GM20000 (cell line): ENCODE data around the gene SYT7.

Experiments
- DNase-seq: peaks from one replicate; pipeline ENCODE4 v3.0.0; 2012; ENCODE audit warnings: low spot score
- TF ChIP-seq, protein P1 (sequence below): IDR thresholded peaks from 2 replicates; pipeline ENCODE4 v1.5.1; 2012; ENCODE audit warnings: mild to moderate bottlenecking, control low read depth; ENCODE audit errors: extremely low read depth, missing control alignments

The SYT7 gene

DNA sequence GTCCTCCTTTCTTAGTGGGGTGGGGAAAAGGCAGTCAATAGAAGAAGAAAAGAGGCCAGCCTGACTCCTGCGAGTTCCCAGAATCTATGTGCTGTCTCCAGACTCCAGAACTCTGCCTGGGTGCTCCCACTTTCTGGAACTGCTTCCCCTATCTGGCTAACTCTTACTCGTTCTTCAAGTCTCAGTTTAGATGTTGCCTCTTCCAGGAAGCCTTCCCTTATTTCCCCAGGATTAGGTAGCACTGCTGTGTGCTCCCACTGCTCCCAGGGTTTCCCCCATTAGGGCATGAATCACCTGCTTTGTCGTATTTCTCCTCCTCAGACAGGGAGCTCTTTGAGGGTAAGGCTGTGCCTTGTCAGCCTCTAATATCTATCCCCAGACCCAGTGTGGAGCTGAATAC lies 17.5 kb upstream of the SYT7 start:
- DNase-seq, result no peak
- TF ChIP-seq, protein P1, sequence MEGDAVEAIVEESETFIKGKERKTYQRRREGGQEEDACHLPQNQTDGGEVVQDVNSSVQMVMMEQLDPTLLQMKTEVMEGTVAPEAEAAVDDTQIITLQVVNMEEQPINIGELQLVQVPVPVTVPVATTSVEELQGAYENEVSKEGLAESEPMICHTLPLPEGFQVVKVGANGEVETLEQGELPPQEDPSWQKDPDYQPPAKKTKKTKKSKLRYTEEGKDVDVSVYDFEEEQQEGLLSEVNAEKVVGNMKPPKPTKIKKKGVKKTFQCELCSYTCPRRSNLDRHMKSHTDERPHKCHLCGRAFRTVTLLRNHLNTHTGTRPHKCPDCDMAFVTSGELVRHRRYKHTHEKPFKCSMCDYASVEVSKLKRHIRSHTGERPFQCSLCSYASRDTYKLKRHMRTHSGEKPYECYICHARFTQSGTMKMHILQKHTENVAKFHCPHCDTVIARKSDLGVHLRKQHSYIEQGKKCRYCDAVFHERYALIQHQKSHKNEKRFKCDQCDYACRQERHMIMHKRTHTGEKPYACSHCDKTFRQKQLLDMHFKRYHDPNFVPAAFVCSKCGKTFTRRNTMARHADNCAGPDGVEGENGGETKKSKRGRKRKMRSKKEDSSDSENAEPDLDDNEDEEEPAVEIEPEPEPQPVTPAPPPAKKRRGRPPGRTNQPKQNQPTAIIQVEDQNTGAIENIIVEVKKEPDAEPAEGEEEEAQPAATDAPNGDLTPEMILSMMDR, result no peak

DNA sequence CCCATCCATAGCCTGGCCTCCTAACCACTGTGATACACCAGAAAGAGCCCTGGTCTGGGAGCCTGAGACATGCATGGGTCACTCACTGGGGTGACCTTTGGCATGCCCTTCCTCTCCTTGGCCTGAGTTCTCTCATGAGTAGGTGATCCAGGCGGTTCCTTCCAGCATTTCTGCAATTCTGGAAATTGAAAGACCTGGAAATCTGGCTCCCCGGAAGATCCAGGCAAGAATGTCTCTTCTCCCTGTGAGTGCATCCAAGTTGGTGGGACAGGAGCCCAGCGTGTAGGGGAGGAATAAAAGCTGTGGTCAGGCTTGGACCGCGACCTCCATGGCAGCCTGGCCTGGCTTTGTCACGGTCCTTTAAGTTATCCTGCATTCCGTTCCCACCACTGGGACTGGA lies 16.1 kb upstream of the SYT7 start:
- TF ChIP-seq, protein P1, result no peak
- DNase-seq, result no peak

DNA sequence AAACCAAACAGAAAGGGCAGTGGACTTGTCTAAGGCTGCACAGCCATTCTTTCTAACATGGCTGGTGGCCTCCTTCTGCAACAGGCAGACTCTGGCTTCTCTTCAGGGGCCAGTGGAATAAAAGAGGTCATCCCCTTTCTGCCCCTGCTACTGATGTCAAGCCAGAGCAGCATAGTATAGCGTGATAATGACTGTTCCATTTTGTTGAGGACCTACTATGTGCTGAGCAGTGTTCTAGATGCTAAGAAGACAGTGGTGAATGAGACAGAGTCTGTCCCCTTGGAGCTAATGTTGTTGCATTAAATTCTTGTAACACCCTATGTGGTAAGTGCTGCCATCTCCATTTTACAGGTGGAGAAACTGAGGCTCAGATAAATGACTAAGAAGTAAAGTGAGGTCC lies 15.7 kb upstream of the SYT7 start:
- TF ChIP-seq, protein P1, result no peak
- no peak for DNase-seq

DNA sequence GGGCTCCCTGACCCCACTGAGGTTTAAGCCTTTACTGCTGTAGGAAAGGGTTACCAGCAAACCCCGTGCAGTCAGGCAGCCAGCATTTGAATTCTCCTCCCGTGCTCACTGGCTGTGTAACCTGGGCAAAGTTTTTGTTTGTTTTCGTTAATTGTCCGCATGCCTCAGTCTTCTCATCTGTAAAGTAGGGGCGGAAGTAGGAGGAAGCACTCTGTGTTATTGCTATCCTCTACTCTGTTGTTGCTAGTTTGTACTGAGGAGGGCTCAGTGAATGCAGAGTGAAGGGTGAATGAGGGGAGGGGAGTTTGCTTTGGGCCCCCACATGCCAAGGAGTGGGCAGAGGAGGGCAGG lies 14.0 kb upstream of the SYT7 start:
- TF ChIP-seq, protein P1, result no peak

DNA sequence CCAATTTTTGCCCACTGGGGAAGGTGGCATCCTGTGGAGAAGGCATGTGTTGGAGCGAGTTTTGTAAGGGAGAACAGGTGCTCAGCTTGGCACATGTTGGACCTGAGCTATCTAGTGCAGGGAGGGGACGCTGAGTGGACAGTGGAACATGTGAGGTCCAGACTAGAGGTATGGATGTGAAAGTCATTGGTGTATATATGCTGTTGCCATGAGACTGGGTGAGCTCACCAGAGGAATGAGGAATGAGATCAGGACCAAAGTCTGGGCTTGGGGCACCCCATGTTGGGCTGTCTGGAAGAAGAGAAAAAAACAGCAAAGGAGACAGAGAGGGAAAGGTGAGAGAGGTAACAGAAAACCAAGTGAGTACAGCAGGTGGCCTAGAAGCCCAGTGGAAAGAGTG lies 12.3 kb upstream of the SYT7 start:
- TF ChIP-seq, protein P1, result no peak

More for the DNA sequence above, 14.0 kb upstream of the SYT7 start:
- no peak for DNase-seq

DNA sequence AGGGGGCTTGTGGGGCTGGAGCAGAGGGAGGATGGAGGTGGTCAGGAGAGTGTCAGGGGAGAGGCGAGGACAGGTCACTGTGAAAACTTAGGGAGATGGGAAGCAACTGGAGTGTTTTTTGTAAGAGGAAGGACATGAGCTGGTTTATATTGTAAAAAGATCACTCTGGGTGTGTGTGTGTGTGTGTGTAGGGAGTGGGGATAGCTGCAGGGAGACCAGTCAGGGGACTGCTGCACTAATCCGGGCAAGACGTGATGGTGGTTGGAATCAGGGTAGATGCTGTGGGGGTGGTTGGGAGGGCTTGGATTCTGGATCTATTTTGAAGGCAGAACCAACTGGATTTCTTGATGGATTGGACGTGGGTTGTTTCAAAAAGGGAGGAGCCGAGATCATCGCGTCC lies 11.3 kb upstream of the SYT7 start:
- TF ChIP-seq, protein P1, result no peak
- DNase-seq, result no peak

More for the DNA sequence above, 12.3 kb upstream of the SYT7 start:
- DNase-seq, result no peak

DNA sequence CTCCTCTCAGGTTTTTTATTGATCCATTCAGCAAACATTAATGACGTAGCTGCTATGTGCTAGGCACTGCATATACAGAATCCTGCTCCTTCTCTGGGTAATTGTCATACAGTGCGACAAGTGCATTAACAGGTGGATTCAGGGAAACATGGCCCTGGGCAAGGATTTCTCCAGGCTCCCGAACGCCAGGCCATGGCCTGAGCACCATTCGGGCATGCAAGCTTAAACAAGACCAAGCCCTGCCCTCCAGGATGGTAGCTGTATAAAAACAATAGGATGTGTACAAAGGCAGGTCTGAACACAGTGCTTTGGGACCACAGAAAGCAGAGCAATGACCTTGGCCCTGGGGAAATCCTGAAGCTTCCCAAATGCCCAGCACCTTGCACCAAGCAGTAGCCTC lies 9.1 kb upstream of the SYT7 start:
- DNase-seq, result no peak
- TF ChIP-seq, protein P1, result no peak

DNA sequence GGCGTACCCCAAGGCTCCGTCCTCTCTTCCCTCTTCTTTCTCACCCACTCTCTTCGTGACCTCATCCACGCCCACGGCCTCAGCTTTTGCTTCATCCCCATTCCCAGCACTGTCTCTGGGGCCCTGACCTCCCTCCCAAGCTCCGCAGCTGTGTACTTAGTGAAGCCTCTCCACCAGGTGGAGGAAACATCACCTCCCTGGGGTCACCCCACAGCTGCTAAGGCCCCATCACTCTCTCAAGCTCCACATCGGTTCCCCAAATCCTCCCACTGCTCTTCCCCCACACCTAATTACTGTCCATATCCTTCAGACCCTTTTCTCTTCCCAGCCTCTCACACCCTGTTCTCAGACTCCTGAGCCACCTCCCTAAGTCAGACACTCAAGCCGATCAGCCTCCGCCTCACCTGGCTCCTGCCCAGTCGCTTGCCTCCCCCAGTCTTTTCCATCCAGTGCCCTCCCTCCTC lies 7.9 kb upstream of the SYT7 start:
- no peak for DNase-seq
- TF ChIP-seq, protein P1, result no peak
